GM12873 (cell line): ENCODE measurements around the gene SHANK1.

Experiments
- TF ChIP-seq, protein P1 (sequence below): IDR thresholded peaks from 2 replicates; pipeline ENCODE4 v1.5.1; 2012; ENCODE audit warnings: low read depth, mild to moderate bottlenecking, moderate library complexity, low read length, control low read depth; ENCODE audit not compliant: insufficient read depth; ENCODE audit errors: missing control alignments

SHANK1 gene

DNA sequence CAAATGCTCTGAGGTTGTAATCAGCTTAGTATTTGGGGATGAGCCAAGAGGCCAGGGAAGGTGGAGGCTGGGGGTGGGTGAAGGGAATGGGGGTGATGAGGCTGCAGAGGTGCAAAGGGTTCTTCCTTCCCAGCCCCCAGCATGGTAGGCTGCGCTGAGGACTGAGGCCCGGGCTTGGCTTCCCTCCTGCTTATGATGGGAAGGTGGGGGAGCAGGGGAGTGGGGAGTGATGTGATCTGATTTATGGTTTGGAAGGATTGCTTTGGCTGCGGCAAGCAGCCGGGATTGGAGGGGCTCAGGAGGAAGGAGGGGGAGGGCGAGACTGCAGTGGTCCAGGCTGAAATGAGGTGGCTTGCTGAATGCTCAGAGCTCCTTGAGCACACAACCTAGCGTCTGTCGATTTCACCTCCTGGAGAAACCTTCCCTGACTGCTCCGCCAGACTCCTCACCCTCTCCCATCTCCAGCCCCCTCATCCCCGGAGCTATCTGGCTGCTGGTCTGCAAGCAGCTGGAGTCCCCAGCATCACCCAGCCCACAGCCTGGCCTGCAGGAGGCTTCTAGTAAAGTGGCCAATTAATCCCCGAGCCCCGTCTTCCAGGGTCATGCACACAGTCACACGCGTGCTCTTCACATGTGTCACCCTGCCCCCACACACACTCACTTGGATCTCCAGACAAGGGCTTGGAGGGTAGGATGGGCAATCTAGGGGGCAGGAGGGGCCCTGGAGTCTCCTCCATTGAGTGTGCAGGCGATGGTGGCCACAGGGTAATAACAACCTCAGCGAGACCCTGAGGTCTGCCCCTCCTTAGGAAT lies 2.8 kb upstream of the SHANK1 start:
- TF ChIP-seq, protein P1, sequence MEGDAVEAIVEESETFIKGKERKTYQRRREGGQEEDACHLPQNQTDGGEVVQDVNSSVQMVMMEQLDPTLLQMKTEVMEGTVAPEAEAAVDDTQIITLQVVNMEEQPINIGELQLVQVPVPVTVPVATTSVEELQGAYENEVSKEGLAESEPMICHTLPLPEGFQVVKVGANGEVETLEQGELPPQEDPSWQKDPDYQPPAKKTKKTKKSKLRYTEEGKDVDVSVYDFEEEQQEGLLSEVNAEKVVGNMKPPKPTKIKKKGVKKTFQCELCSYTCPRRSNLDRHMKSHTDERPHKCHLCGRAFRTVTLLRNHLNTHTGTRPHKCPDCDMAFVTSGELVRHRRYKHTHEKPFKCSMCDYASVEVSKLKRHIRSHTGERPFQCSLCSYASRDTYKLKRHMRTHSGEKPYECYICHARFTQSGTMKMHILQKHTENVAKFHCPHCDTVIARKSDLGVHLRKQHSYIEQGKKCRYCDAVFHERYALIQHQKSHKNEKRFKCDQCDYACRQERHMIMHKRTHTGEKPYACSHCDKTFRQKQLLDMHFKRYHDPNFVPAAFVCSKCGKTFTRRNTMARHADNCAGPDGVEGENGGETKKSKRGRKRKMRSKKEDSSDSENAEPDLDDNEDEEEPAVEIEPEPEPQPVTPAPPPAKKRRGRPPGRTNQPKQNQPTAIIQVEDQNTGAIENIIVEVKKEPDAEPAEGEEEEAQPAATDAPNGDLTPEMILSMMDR = no peak

DNA sequence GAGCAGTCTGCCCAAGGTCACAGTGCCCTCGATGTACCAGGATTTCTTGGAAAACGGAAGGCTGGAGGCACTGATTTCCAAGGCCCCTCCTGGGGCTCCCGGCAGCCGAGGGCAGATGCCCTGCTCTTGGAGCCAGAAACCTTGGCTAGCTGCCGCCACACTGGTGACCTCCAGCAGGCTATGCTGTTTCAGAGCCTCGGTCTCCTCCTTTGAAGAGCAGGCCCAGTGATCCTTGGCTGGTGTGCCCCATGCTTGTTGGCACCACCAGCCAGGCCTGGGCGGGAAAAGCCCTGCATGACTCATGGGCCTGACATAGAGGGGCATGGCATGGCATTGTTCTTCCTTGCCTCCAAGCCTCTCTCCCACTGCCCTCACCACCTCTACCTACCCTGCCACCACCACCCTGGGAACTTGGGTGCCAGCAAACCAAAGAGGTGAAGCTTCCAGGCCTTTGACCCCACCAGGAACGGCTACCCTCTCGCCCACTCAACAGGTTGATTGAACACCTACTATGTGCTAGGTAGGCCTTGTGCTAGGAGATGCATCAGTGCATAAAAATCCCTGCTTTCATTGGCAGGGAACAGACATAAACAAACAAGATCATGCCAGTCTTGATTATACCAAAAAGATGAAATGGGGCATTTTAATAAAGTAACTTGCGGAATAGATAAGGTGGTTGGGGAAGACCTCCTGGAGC lies 2.0 kb upstream of the SHANK1 start:
- TF ChIP-seq, protein P1 = no peak

DNA sequence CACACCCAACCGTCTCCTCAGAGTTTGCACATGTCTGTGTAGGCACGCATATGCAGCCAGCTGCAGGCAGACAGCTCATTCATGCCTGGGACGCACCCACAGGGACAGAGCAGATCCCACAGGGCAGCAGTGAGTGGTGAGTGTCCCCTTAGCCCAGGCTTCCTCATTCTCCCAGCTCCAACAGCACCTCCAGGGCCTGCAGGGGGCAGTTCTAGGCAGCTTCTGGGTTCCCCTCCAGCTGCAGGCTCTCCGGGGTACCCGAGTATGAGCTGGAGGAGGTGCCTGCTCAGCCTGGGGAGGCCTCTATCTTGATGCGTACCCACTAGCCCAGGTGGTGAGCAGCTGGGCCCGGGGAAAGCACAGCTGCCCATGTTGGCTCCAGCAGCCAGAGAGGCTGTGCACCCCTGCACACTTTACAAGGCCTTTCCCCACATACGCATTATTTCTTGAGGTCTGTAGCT lies 1.3 kb upstream of the SHANK1 start:
- TF ChIP-seq, protein P1 = no peak

DNA sequence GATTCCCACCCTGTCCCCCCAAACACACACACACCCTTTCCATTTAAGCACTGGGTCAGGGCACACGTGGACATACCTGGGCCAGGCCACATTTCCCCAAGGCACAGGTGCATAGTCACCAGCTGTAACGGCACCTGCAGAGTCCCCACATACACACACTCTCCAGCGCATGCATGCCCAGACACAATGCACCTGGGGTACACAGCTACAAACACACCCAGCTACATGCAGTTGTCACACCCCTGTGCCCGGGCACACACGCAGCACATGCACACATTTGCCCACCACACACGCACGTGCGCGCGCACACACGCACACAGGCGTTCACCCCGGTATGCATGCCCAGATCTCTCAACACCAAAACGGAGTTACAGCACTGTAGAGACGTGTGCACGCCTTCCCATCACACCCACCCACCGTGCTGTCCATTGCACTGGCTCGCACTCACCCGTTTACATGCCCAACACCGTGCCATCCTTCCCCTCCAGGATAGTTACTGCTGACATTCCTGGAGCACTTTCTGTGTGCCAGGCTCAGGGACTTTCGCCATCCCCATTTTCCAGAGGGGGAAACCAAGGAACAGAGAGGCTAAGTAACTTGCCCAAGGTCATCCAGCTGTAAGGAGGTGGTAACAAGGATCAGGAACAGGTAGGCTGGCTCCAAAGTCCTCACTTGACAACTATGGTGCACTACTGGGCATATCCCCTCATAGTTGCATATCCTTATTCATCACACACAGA lies 749 bp upstream of the SHANK1 start:
- TF ChIP-seq, protein P1 = no peak

DNA sequence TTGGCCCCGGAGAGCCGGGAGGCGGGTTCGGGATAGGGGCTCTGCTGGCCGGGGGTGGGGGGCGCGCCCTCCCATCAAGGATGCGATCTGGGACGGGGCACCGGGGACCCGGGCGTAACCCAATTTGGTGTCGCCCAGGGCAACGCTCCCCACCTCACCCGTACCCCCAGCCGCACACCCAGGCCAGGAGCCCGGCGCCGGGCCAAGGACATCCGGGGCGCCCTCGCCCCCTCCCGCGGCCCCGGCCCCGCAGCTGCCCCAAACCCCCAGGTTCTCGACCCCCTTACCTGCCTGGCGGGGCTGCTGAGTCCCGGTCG lies 525 bp downstream of the SHANK1 start:
- TF ChIP-seq, protein P1 = no peak

DNA sequence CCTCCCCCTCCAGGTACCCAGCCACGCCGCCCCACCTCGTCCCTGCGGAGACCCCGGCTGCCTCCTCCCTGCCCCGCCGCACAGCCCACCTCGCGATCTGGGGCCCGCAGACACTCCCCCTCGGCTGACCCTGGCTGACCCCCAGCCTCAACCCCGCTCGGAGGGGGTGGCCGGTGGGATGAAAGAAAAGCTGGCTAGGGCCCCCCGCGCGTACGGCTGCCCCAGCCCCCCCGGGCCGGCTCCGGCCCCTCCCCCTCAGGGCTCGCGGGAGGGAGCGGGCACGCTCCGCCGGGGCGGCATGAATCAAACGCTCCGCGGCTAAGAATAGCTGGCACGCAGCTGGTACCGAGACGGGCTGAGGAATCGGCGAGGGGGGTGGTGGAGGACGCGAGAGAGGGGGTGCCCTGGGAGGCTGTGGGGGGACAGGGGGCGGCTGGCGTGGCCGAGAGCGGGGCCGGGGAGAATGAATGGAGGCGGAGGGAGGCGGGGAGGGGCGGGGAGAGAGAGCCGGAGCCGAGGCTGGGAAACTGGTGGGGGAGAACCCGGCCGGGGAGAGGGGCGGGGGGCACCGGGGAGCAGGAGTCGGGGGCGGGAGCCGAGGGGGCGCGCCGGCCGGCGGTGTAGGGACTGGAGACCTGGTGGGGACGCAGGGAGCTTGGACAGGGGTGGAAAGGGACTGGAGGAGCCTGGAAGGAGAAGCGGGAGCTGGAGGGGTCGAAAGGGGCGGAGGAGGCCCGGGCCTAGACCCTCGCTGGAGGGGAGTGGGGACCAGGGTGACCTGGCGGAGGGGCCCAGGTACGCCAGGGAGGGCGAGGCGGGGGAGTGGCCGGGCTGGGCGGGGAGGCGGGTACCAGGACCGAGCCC lies 1.1 kb downstream of the SHANK1 start:
- TF ChIP-seq, protein P1 = no peak
